ENCODE measurements around the gene FAM50A.

GRCh38 chrX:154471839-154472684 is 28.1 kb downstream of the FAM50A start:
- TF ChIP-seq, protein P1, sequence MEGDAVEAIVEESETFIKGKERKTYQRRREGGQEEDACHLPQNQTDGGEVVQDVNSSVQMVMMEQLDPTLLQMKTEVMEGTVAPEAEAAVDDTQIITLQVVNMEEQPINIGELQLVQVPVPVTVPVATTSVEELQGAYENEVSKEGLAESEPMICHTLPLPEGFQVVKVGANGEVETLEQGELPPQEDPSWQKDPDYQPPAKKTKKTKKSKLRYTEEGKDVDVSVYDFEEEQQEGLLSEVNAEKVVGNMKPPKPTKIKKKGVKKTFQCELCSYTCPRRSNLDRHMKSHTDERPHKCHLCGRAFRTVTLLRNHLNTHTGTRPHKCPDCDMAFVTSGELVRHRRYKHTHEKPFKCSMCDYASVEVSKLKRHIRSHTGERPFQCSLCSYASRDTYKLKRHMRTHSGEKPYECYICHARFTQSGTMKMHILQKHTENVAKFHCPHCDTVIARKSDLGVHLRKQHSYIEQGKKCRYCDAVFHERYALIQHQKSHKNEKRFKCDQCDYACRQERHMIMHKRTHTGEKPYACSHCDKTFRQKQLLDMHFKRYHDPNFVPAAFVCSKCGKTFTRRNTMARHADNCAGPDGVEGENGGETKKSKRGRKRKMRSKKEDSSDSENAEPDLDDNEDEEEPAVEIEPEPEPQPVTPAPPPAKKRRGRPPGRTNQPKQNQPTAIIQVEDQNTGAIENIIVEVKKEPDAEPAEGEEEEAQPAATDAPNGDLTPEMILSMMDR (IDR thresholded peaks at IDR 0.05) = no peak
- no peak for TF ChIP-seq POLR2A (IDR thresholded peaks at IDR 0.05)

All from esophagus squamous epithelium (tissue), 4 donors.